Measurements from ENCODE around the gene TBKBP1.

GRCh38 chr17:47738178-47738577 lies 44.2 kb downstream of the TBKBP1 start:
- TF ChIP-seq CTCF (IDR thresholded peaks at IDR 0.05) (no peak), POLR2A (IDR thresholded peaks at IDR 0.05) (no peak)

All from Peyer's patch (tissue), 4 donors.